GM04504 (cell line): ENCODE results near the gene PDXP.

Experiments used
- DNase-seq: peaks from one replicate; pipeline ENCODE4 v3.0.0-alpha.2; 2012; ENCODE audit warnings: low read depth

The PDXP gene

GRCh38 chr22:37628830-37629229 lies 29.7 kb upstream of the PDXP start:
- DNase-seq = no peak

- DNase-seq = no peak
Measured at GRCh38 chr22:37629928-37630327, 28.6 kb upstream of the PDXP start.

- DNase-seq = no peak
Measured at GRCh38 chr22:37630839-37631435, 27.6 kb upstream of the PDXP start.

GRCh38 chr22:37631448-37632173 lies 26.9 kb upstream of the PDXP start:
- DNase-seq = no peak

GRCh38 chr22:37632174-37633088 lies 26.1 kb upstream of the PDXP start:
- no peak for DNase-seq

- DNase-seq = no peak
Measured at GRCh38 chr22:37633089-37633624, 25.4 kb upstream of the PDXP start.

GRCh38 chr22:37633625-37634416 lies 24.7 kb upstream of the PDXP start:
- peak; percentile 69 for DNase-seq

- DNase-seq = no peak
Measured at GRCh38 chr22:37634417-37634924, 24.1 kb upstream of the PDXP start.

- DNase-seq = no peak
Measured at GRCh38 chr22:37635157-37635556, 23.4 kb upstream of the PDXP start.

GRCh38 chr22:37636186-37636948 lies 22.2 kb upstream of the PDXP start:
- no peak for DNase-seq

GRCh38 chr22:37636949-37637273 lies 21.6 kb upstream of the PDXP start:
- DNase-seq = no peak

- no peak for DNase-seq
Measured at GRCh38 chr22:37638391-37639069, 20.0 kb upstream of the PDXP start.

GRCh38 chr22:37639070-37639760 lies 19.3 kb upstream of the PDXP start, which contains the start of gene SH3BP1:
Gene SH3BP1, plus strand, starts transcription at chr22:37639669. Its CDS starts 119 bp downstream, at chr22:37639788.
- DNase-seq = no peak

- no peak for DNase-seq
Measured at GRCh38 chr22:37639771-37640590, 18.5 kb upstream of the PDXP start.

- DNase-seq = no peak
Measured at GRCh38 chr22:37640591-37641560, 17.6 kb upstream of the PDXP start.

- no peak for DNase-seq
Measured at GRCh38 chr22:37641561-37641949, 17.0 kb upstream of the PDXP start.

GRCh38 chr22:37643225-37643847 lies 15.2 kb upstream of the PDXP start:
- no peak for DNase-seq
